RPMI8226 (cell line): ENCODE measurements around the gene SLITRK2.

Source experiments
- DNase-seq: peaks from one replicate; pipeline ENCODE4 v3.0.0-alpha.2; 2015

The SLITRK2 gene

GRCh38 chrX:145817331-145818185, at the start of gene SLITRK2:
Gene SLITRK2 (plus strand): TSS chrX:145817829. CDS start chrX:145822426, 4,597 bp downstream.
- peak; percentile 15 for DNase-seq

GRCh38 chrX:145773006-145773405, 44.6 kb upstream of the SLITRK2 start:
- DNase-seq: no peak

GRCh38 chrX:145792281-145792680, 25.3 kb upstream of the SLITRK2 start:
- DNase-seq: no peak

GRCh38 chrX:145803508-145803907, 14.1 kb upstream of the SLITRK2 start:
- DNase-seq: no peak

- no peak for DNase-seq
Measured at GRCh38 chrX:145813081-145813480, 4.5 kb upstream of the SLITRK2 start.

- no peak for DNase-seq
Measured at GRCh38 chrX:145816601-145817315, 871 bp upstream of the SLITRK2 start.

GRCh38 chrX:145818186-145819113, 821 bp downstream of the SLITRK2 start:
- DNase-seq: no peak

- no peak for DNase-seq
Measured at GRCh38 chrX:145820825-145821224, 3.2 kb downstream of the SLITRK2 start.

- no peak for DNase-seq
Measured at GRCh38 chrX:145821291-145821897, 3.8 kb downstream of the SLITRK2 start.

- no peak for DNase-seq
Measured at GRCh38 chrX:145821898-145822571, 4.4 kb downstream of the SLITRK2 start.

- no peak for DNase-seq
Measured at GRCh38 chrX:145823132-145823531, 5.5 kb downstream of the SLITRK2 start.

- peak; percentile 11 for DNase-seq
Measured at GRCh38 chrX:145825896-145826295, 8.3 kb downstream of the SLITRK2 start.

- DNase-seq: no peak
Measured at GRCh38 chrX:145826466-145826865, 8.8 kb downstream of the SLITRK2 start.

- DNase-seq: no peak
Measured at GRCh38 chrX:145832796-145833195, 15.2 kb downstream of the SLITRK2 start.

GRCh38 chrX:145840531-145840930, 22.9 kb downstream of the SLITRK2 start:
- DNase-seq: no peak

- DNase-seq: no peak
Measured at GRCh38 chrX:145843146-145843904, 25.7 kb downstream of the SLITRK2 start.

GRCh38 chrX:145844886-145845285, 27.3 kb downstream of the SLITRK2 start:
- no peak for DNase-seq

- DNase-seq: no peak
Measured at GRCh38 chrX:145848448-145848847, 30.8 kb downstream of the SLITRK2 start.

GRCh38 chrX:145848857-145849256, 31.2 kb downstream of the SLITRK2 start:
- no peak for DNase-seq

GRCh38 chrX:145853181-145853580, 35.6 kb downstream of the SLITRK2 start:
- DNase-seq: no peak

GRCh38 chrX:145856181-145856580, 38.6 kb downstream of the SLITRK2 start:
- no peak for DNase-seq
